HepG2 (cell line): Measurements from ENCODE around the gene YEATS4. TPM values are rescaled to one million over a fixed set of nuclear protein-coding genes. Genes with fewer than 3 reads are reported as not detected.

Experiments used
- CC2D1A ChIP-seq: sonication (generic); formaldehyde crosslinking; IDR thresholded peaks from 2 replicates; pipeline ENCODE4 v1.8.1; 2023; ENCODE audit warnings: mild to moderate bottlenecking, missing genetic modification reagents
- DR1 ChIP-seq: sonication (generic); formaldehyde crosslinking; IDR thresholded peaks from 2 replicates; pipeline ENCODE4 v1.8.0; 2021; ENCODE audit warnings: mild to moderate bottlenecking, missing genetic modification reagents, inconsistent platforms
- ETV5 ChIP-seq: IDR thresholded peaks from 2 replicates; pipeline ENCODE4 v1.6.1; 2018; ENCODE audit warnings: missing biosample characterization, missing genetic modification reagents, inconsistent platforms, borderline replicate concordance
- FOXA3 ChIP-seq: IDR thresholded peaks from 2 replicates; pipeline ENCODE4 v1.6.1; 2016; ENCODE audit warnings: missing genetic modification reagents, missing compliant biosample characterization
- FOXJ3 ChIP-seq: sonication (generic); formaldehyde crosslinking; IDR thresholded peaks from 2 replicates; pipeline ENCODE4 v1.4.0; 2020; ENCODE audit warnings: missing genetic modification reagents, mild to moderate bottlenecking, borderline replicate concordance
- GATAD2A ChIP-seq: IDR thresholded peaks from 2 replicates; pipeline ENCODE4 v1.6.1; 2016
- HOMEZ ChIP-seq: IDR thresholded peaks from 2 replicates; pipeline ENCODE4 v1.6.1; 2016; ENCODE audit warnings: low read depth
- KDM2A ChIP-seq: sonication (generic); formaldehyde crosslinking; IDR thresholded peaks from 2 replicates; pipeline ENCODE4 v1.4.0; 2020; ENCODE audit warnings: low read depth, missing genetic modification reagents, borderline replicate concordance
- MEF2D ChIP-seq: sonication (generic); formaldehyde crosslinking; IDR thresholded peaks from 2 replicates; pipeline ENCODE4 v1.5.1; 2020; ENCODE audit warnings: mild to moderate bottlenecking, missing genetic modification reagents
- NFKBIZ ChIP-seq: IDR thresholded peaks from 2 replicates; pipeline ENCODE4 v1.6.1; 2018; ENCODE audit warnings: missing genetic modification reagents, missing compliant biosample characterization
- PHF20 ChIP-seq: sonication (generic); formaldehyde crosslinking; IDR thresholded peaks from 2 replicates; pipeline ENCODE4 v1.5.0; 2020; ENCODE audit warnings: mild to moderate bottlenecking, missing genetic modification reagents
- TRIM22 ChIP-seq: fragments of 450-650 bp; IDR thresholded peaks from 2 replicates; pipeline ENCODE4 v1.6.1; 2017
- YY1 ChIP-seq: IDR thresholded peaks from 2 replicates; pipeline ENCODE4 v1.6.1; 2011; ENCODE audit warnings: low read length, low read depth, moderate library complexity, mild to moderate bottlenecking; ENCODE audit not compliant: insufficient read depth, insufficient replicate concordance
- ZBTB37 ChIP-seq: sonication (generic); formaldehyde crosslinking; IDR thresholded peaks from 2 replicates; pipeline ENCODE4 v1.4.0; 2020; ENCODE audit warnings: mild to moderate bottlenecking, missing genetic modification reagents
- ZNF597 ChIP-seq: sonication (generic); formaldehyde crosslinking; IDR thresholded peaks from 2 replicates; pipeline ENCODE4 v1.5.0; 2020; ENCODE audit warnings: missing genetic modification reagents
- polyA plus RNA-seq, 8 experiments: library from polyadenylated mRNA; depleted of rRNA in 3 of 8; stranded (reverse) in 7 of 8; unstranded in 1 of 8; fragments of >200 nt; fragmentation: Illumina TruSeq in 4 of 8; extraction: Trizol in 4 of 8; gene quantifications; 2 replicates each; pipeline versions ENCODE4 v1.2.1 to v1.2.3, GENCODE V29; 2011 to 2016; ENCODE audit warnings: low read depth in 4 of 8, missing spikeins in 1 of 8, mixed read lengths in 1 of 8; ENCODE audit not compliant: insufficient read depth in 1 of 8
- total RNA-seq, 5 experiments: library from RNA; depleted of rRNA; stranded (reverse); fragments of >200 nt; fragmentation: Illumina TruSeq; extraction: Trizol; gene quantifications; 2 replicates each; pipeline ENCODE4 v1.2.3, GENCODE V29; 2016; ENCODE audit warnings: low read depth in 1 of 5

YEATS4 gene
- total and polyA plus RNA-seq, 2 of the 13 experiments (the other 11 are each of a cell fraction or from before 2014, with no cell fraction given) = 16.8 to 45.0 TPM

- TF ChIP-seq FOXA3 (CRISPR knock-in tag) (peak; percentile 69; the same call in 1 of the 2 replicates), NFKBIZ (no peak), PHF20 (CRISPR knock-in tag) (no peak), MEF2D (CRISPR knock-in tag) (no peak), DR1 (CRISPR knock-in tag) (no peak), CC2D1A (no peak), ZNF597 (CRISPR knock-in tag) (no peak), ZBTB37 (CRISPR knock-in tag) (no peak), YY1 (peak; percentile 63), TRIM22 (no peak), GATAD2A (CRISPR knock-in tag) (no peak), HOMEZ (CRISPR knock-in tag) (0 out of 2 replicates have a peak, but pooled peaks have one; percentile 14), ETV5 (CRISPR knock-in tag) (no peak), KDM2A (CRISPR knock-in tag) (no peak), FOXJ3 (CRISPR knock-in tag) (peak; percentile 43; the same call in 1 of the 2 replicates)
Measured at GRCh38 chr12:69417741-69418167, 58.2 kb downstream of the YEATS4 start (continued).
